ENCODE measurements around the gene PGLYRP2. TPM values are rescaled to one million over a fixed set of nuclear protein-coding genes. Genes with fewer than 3 reads are reported as not detected.

PGLYRP2 gene
- total RNA-seq, 1 experiment from 2014 or later: not detected

DNA sequence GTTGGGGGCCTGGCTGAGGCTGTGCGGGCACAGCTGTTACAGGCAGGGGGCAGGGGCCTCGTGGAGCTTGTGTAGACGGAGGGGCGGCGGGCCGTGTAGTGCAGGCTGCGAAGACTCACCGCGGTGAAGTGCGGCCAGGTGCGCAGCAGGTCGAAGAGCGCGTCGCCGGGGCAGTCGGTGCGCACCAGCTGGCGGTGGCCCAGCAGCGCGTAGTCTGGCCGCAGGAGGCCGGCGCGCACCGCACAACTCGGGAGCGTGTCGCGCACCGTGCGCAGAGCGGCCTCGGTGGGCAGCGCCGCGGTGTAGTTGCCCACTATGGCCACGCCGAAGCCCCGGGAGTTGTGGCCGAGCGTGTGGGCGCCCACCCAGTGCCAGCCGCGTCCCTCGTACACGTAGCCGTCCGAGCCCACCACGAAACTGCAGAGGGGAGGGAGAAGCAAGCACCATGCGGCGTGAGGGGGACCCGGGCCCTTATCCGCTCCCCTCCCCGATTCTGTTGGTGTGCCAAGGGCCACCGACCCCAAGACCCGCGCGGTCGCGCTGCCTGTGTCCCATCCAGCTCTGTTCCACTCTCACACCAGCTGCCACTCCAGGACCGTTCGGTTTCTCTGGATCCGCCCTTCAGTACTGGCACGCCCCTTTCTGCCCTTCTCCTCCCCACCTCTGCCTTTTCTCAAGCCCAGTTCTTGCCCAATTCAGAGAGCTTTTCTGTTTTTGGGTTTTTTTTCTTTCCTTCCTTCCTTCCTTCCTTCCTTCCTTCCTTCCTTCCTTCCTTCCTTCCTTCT is 9.6 kb downstream of the PGLYRP2 start:
- TF ChIP-seq, protein P1, sequence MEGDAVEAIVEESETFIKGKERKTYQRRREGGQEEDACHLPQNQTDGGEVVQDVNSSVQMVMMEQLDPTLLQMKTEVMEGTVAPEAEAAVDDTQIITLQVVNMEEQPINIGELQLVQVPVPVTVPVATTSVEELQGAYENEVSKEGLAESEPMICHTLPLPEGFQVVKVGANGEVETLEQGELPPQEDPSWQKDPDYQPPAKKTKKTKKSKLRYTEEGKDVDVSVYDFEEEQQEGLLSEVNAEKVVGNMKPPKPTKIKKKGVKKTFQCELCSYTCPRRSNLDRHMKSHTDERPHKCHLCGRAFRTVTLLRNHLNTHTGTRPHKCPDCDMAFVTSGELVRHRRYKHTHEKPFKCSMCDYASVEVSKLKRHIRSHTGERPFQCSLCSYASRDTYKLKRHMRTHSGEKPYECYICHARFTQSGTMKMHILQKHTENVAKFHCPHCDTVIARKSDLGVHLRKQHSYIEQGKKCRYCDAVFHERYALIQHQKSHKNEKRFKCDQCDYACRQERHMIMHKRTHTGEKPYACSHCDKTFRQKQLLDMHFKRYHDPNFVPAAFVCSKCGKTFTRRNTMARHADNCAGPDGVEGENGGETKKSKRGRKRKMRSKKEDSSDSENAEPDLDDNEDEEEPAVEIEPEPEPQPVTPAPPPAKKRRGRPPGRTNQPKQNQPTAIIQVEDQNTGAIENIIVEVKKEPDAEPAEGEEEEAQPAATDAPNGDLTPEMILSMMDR (IDR thresholded peaks at IDR 0.05; ENCODE audit: unreplicated experiment): no peak
- no peaks in the 10 kb centered on the region for H3K9me3 Mint-ChIP-seq (ENCODE audit: low read depth, unreplicated experiment)
- no peaks in the 10 kb centered on the region for H3K36me3 Mint-ChIP-seq (ENCODE audit: insufficient read depth, unreplicated experiment)
- H3K4me3 Mint-ChIP-seq (ENCODE audit: low read depth, unreplicated experiment): no peak overlapping the region
- no peak overlapping the region for H3K27ac Mint-ChIP-seq (ENCODE audit: unreplicated experiment)
- intact Hi-C loops (cut with micrococcal nuclease; ENCODE audit: unreplicated experiment): no loop called here
- no peak for DNase-seq
- peaks cover 31% of the 10 kb centered on the region for H3K27me3 Mint-ChIP-seq (ENCODE audit: unreplicated experiment)
- CTCF ChIA-PET: interaction anchor here (0.6 kb wide), 1 partner anchor 871 kb away, joined by 4 read pairs; no protein-coding TSS in a partner anchor
- H3K4me1 Mint-ChIP-seq (ENCODE audit: low read depth, unreplicated experiment): no peaks in the 10 kb centered on the region
- no TSS peak for BruUV-seq (replicated peaks)

- DNase-seq: no peak
- Mint-ChIP-seq H3K27ac (ENCODE audit: unreplicated experiment) (no peak overlapping the region), H3K36me3 (ENCODE audit: insufficient read depth, unreplicated experiment) (no peaks in the 10 kb centered on the region), H3K4me1 (ENCODE audit: low read depth, unreplicated experiment) (no peaks in the 10 kb centered on the region), H3K27me3 (ENCODE audit: unreplicated experiment) (peaks cover 31% of the 10 kb centered on the region), H3K4me3 (ENCODE audit: low read depth, unreplicated experiment) (no peak overlapping the region), H3K9me3 (ENCODE audit: low read depth, unreplicated experiment) (no peaks in the 10 kb centered on the region)
- BruUV-seq (replicated peaks): no TSS peak
- TF ChIP-seq, protein P1 (IDR thresholded peaks at IDR 0.05; ENCODE audit: unreplicated experiment): no peak
- intact Hi-C loops (cut with micrococcal nuclease; ENCODE audit: unreplicated experiment): no loop called here
- CTCF ChIA-PET: interaction anchor here (0.6 kb wide), 1 partner anchor 870 kb away, joined by 4 read pairs; no protein-coding TSS in a partner anchor
These were observed 10.4 kb downstream of the PGLYRP2 start for GRCh38 chr19:15468675-15469512.

- H3K36me3 Mint-ChIP-seq (ENCODE audit: insufficient read depth, unreplicated experiment): no peaks in the 10 kb centered on the region
- H3K9me3 Mint-ChIP-seq (ENCODE audit: low read depth, unreplicated experiment): no peaks in the 10 kb centered on the region
- H3K4me3 Mint-ChIP-seq (ENCODE audit: low read depth, unreplicated experiment): no peak overlapping the region
- H3K4me1 Mint-ChIP-seq (ENCODE audit: low read depth, unreplicated experiment): no peaks in the 10 kb centered on the region
- TF ChIP-seq, protein P1 (IDR thresholded peaks at IDR 0.05; ENCODE audit: unreplicated experiment): no peak
- BruUV-seq (replicated peaks): no TSS peak
- H3K27ac Mint-ChIP-seq (ENCODE audit: unreplicated experiment): no peak overlapping the region
- peaks cover 31% of the 10 kb centered on the region for H3K27me3 Mint-ChIP-seq (ENCODE audit: unreplicated experiment)
- DNase-seq: no peak
- CTCF ChIA-PET: no interaction called here
- intact Hi-C loops (cut with micrococcal nuclease; ENCODE audit: unreplicated experiment): no loop called here
These were observed 11.5 kb downstream of the PGLYRP2 start for GRCh38 chr19:15467734-15468214.

- no peak for DNase-seq
- intact Hi-C loops (cut with micrococcal nuclease; ENCODE audit: unreplicated experiment): no loop called here
- Mint-ChIP-seq H3K27ac (ENCODE audit: unreplicated experiment) (no peak overlapping the region), H3K9me3 (ENCODE audit: low read depth, unreplicated experiment) (no peaks in the 10 kb centered on the region), H3K36me3 (ENCODE audit: insufficient read depth, unreplicated experiment) (no peaks in the 10 kb centered on the region), H3K4me3 (ENCODE audit: low read depth, unreplicated experiment) (no peak overlapping the region), H3K27me3 (ENCODE audit: unreplicated experiment) (peaks cover 33% of the 10 kb centered on the region), H3K4me1 (ENCODE audit: low read depth, unreplicated experiment) (no peaks in the 10 kb centered on the region)
- no TSS peak for BruUV-seq (replicated peaks)
- TF ChIP-seq, protein P1 (IDR thresholded peaks at IDR 0.05; ENCODE audit: unreplicated experiment): no peak
- CTCF ChIA-PET: interaction anchor here (0.7 kb wide), 1 partner anchor 14 kb away, joined by 4 read pairs; no protein-coding TSS in a partner anchor
These were observed 12.2 kb downstream of the PGLYRP2 start for GRCh38 chr19:15466851-15467733.
